Lower lobe of right lung (tissue), 2 donors: ENCODE results near the gene BRIP1. TPM values are rescaled to one million over a fixed set of nuclear protein-coding genes. Genes with fewer than 3 reads are reported as not detected.

Experiments
- ATAC-seq, 2 donors: fragments of 200-7000 bp; cut with Tn5 transposase; one replicate each; pipeline ENCODE4 v1.9.1; 2020 to 2022; ENCODE audit warnings: mild to moderate bottlenecking in 2 of 2, moderate library complexity in 2 of 2
- DNase-seq: peaks from one replicate; pipeline ENCODE4 v3.0.0-alpha.2; 2020
- H3K27ac ChIP-seq: fragments of 200-600 bp; one replicate; pipeline ENCODE4 v1.8.0; 2022
- H3K27me3 ChIP-seq: fragments of 200-600 bp; one replicate; pipeline ENCODE4 v1.8.0; 2022; ENCODE audit warnings: low read depth
- H3K36me3 ChIP-seq: fragments of 200-600 bp; one replicate; pipeline ENCODE4 v1.8.0; 2022; ENCODE audit warnings: mild to moderate bottlenecking
- H3K4me1 ChIP-seq: fragments of 200-600 bp; one replicate; pipeline ENCODE4 v1.8.0; 2022
- H3K4me3 ChIP-seq: fragments of 200-600 bp; one replicate; pipeline ENCODE4 v1.8.0; 2022; ENCODE audit warnings: mild to moderate bottlenecking
- H3K9me3 ChIP-seq: fragments of 200-600 bp; one replicate; pipeline ENCODE4 v1.8.0; 2022
- intact Hi-C: fragments of 100-400 bp; cut with DNase I; formaldehyde crosslinking; loops from one replicate; pipeline ENCODE4 v1.11.0; 2022
- total RNA-seq: library from RNA; stranded (reverse); fragmentation: NEBNext Ultra II Directional; extraction: Animal tissue kit (Norgen Biotek cat#: 25700); gene quantifications from one replicate; pipeline ENCODE4 v1.2.1, GENCODE V29; 2021
- TF ChIP-seq, protein P1 (sequence below): fragments of 200-600 bp; IDR thresholded peaks from one replicate; pipeline ENCODE4 v1.8.0; 2022; ENCODE audit warnings: antibody characterized with exemption, mild to moderate bottlenecking
- donor health status: DM: no; HTN: yes; CAD: no; lungs with severe emphysema.

BRIP1 gene
- total RNA-seq, 1 donor from 2014 or later, result 0.83 TPM

DNA sequence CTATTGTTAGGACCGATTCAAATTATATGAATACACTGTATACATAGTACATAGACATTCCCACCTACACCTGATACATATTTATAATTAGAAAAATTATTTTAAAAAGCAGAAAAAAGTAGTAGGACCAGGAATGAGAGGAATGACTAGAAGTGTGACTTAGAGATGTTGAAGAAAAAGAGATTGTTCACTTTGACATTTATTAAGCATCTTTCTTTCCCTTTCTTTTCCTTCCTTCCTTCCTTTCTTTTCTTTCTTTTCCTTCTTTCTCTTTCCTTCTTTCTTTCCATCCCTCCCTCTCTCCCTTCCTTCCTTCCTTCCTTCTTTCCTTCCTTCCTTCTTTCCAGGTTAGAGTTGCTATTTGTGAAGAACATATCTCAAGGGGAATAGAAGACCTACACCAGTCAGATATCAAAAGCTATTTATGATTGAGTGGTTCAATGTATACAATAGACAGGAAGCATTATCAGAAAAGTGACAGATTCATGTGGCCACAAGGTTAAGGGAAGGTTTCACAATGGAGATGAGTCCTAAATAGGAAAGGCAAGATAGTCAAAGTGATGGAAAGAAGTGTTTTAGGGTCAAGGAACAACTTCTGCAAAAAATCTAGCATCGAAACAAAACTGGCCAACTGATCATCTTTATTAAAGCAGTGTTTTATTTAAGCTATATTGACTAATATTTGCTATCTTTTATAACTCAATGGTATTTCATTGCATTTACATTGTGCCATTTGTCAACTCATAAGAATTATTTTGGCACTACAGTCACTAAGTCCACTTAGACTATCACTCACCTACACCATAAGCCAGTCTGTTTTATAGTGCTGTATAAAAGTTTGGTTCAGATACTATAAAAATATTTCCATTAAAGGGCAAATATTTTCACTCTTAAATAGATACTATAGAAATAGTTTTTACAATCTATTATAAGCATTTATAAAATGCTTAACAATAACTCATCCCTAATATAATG, 218.2 kb downstream of the BRIP1 start:
- no peak for DNase-seq
- no peaks in the 10 kb centered on the region for H3K36me3 ChIP-seq
- H3K9me3 ChIP-seq, result peaks cover 4% of the 10 kb centered on the region
- no peak for ATAC-seq
- H3K27me3 ChIP-seq, result no peaks in the 10 kb centered on the region
- no peak overlapping the region for H3K4me3 ChIP-seq
- TF ChIP-seq, protein P1, sequence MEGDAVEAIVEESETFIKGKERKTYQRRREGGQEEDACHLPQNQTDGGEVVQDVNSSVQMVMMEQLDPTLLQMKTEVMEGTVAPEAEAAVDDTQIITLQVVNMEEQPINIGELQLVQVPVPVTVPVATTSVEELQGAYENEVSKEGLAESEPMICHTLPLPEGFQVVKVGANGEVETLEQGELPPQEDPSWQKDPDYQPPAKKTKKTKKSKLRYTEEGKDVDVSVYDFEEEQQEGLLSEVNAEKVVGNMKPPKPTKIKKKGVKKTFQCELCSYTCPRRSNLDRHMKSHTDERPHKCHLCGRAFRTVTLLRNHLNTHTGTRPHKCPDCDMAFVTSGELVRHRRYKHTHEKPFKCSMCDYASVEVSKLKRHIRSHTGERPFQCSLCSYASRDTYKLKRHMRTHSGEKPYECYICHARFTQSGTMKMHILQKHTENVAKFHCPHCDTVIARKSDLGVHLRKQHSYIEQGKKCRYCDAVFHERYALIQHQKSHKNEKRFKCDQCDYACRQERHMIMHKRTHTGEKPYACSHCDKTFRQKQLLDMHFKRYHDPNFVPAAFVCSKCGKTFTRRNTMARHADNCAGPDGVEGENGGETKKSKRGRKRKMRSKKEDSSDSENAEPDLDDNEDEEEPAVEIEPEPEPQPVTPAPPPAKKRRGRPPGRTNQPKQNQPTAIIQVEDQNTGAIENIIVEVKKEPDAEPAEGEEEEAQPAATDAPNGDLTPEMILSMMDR, result no peak
- no peak overlapping the region for H3K27ac ChIP-seq
- H3K4me1 ChIP-seq, result no peaks in the 10 kb centered on the region
- intact Hi-C loops, result no loop called here

DNA sequence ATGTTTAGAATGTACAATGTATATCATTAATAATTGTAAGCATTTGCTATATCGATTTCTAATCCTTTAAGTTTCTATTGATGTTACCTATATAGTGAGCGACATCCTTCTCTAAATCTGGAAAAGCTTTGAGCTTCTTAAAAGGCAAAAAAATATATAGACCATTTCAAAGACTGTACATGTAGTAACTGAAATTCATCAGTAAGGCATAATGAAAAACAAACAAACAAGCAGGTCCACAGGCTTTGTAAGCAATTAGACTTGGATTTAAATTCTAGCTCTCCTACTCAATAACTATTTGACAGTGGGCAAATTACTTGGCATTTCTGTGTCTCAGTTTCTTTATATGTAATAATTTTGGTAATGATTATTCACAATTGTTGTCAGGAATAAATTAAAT, 220.6 kb downstream of the BRIP1 start:
- no peaks in the 10 kb centered on the region for H3K27me3 ChIP-seq
- H3K9me3 ChIP-seq, result no peaks in the 10 kb centered on the region
- no peak overlapping the region for H3K27ac ChIP-seq
- ATAC-seq, result no peak
- DNase-seq, result no peak
- no peak overlapping the region for H3K4me3 ChIP-seq
- intact Hi-C loops, result no loop called here
- TF ChIP-seq, protein P1, result no peak
- no peaks in the 10 kb centered on the region for H3K4me1 ChIP-seq
- H3K36me3 ChIP-seq, result no peaks in the 10 kb centered on the region

DNA sequence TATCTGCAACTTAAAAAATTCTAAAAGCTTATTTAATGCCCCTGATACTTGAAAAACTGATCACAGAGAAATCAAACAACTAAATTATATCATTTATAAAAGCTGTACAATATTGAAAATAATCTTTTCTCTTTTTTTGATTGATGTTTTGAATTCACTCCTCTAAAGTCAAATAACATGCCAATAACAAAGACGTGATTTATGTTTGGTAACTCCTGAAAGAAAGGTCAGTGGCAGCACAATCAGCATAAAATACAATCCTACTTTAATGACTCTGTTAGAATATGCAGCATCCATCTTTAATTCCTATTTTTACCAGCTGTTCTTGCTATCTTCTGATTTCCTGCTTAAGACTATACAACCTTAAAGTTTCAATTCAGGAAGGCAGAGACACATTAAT, 221.6 kb downstream of the BRIP1 start:
- TF ChIP-seq, protein P1, result no peak
- DNase-seq (no peak), ATAC-seq (no peak)
- intact Hi-C loops, result no loop called here
- Histone ChIP-seq H3K4me1 (no peaks in the 10 kb centered on the region), H3K27ac (no peak overlapping the region), H3K4me3 (no peak overlapping the region), H3K36me3 (no peaks in the 10 kb centered on the region), H3K27me3 (no peaks in the 10 kb centered on the region), H3K9me3 (no peaks in the 10 kb centered on the region)

DNA sequence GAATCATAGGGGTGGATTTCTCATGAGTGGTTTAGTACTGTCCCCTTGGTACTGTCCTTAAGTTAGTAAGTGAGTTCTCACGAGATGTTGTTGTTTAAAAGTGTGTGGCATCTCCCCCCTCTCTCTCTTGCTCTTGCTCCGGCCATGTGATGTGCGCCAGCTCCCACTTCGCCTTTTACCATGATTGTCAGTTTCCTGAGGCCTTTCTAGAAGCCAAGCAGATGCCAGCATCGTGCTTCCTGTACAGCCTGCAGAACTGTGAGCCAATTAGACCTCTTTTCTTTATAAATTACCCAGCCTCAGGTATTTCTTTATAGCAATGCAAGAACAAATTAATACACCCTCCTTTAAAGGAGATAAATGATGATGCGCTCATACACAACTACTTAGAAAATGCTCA, 222.2 kb downstream of the BRIP1 start:
- Histone ChIP-seq H3K27me3 (no peaks in the 10 kb centered on the region), H3K4me3 (no peak overlapping the region), H3K27ac (no peak overlapping the region), H3K36me3 (no peaks in the 10 kb centered on the region), H3K4me1 (no peaks in the 10 kb centered on the region), H3K9me3 (no peaks in the 10 kb centered on the region)
- DNase-seq, result no peak
- TF ChIP-seq, protein P1, result no peak
- intact Hi-C loops, result no loop called here
- no peak for ATAC-seq

DNA sequence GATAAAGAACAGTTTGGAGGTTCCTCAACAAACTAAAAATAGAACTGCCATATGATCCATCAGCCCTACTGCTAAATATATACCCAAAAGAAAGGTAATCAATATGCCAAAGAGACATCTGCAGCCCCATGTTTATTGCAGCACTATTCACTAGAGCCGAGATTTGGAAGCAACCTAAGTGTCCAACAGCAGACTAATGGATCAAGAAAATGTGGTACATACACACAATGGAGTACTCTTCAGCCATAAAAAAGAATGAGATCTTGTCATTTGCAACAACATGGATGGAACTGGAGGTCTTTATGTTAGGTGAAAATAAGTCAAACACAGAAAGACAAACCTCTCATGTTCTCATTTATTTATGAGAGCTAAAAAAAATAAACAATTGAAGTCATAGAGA, 223.5 kb downstream of the BRIP1 start:
- TF ChIP-seq, protein P1, result no peak
- intact Hi-C loops, result no loop called here
- no peak for ATAC-seq
- Histone ChIP-seq H3K9me3 (no peaks in the 10 kb centered on the region), H3K27ac (no peak overlapping the region), H3K36me3 (no peaks in the 10 kb centered on the region), H3K4me3 (no peak overlapping the region), H3K4me1 (no peaks in the 10 kb centered on the region), H3K27me3 (no peaks in the 10 kb centered on the region)
- no peak for DNase-seq
